ENCODE data around the gene CATSPER3.

DNA sequence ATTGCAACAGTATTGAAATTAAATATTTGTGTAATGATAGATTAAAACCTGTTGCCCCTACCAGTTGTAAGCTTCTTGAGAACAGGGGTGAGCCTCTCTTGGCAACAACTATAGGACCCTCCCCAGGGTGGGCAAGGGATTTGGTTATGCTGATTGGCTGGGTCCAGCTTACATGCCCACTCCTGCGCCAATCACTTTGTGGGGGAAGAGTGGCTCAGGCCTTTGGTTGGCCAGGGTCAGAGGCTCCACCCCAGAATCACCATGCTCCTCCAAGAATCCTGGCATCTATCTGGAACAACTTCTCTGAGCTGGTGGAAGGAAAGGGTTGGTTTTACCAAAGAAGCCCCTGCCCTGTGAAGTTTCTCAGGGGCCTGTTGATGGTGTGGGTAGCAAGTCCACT lies 74.9 kb downstream of the CATSPER3 start:
- TF ChIP-seq POLR2AphosphoS5 (IDR thresholded peaks at IDR 0.05) (no peak), POLR2A (IDR thresholded peaks at IDR 0.05) (no peak)
- TF ChIP-seq, protein P1, sequence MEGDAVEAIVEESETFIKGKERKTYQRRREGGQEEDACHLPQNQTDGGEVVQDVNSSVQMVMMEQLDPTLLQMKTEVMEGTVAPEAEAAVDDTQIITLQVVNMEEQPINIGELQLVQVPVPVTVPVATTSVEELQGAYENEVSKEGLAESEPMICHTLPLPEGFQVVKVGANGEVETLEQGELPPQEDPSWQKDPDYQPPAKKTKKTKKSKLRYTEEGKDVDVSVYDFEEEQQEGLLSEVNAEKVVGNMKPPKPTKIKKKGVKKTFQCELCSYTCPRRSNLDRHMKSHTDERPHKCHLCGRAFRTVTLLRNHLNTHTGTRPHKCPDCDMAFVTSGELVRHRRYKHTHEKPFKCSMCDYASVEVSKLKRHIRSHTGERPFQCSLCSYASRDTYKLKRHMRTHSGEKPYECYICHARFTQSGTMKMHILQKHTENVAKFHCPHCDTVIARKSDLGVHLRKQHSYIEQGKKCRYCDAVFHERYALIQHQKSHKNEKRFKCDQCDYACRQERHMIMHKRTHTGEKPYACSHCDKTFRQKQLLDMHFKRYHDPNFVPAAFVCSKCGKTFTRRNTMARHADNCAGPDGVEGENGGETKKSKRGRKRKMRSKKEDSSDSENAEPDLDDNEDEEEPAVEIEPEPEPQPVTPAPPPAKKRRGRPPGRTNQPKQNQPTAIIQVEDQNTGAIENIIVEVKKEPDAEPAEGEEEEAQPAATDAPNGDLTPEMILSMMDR (IDR thresholded peaks at IDR 0.05) = no peak
